Measurements from ENCODE around the gene FLAD1. TPM values are rescaled to one million over a fixed set of nuclear protein-coding genes. Genes with fewer than 3 reads are reported as not detected.

The FLAD1 gene
- total and polyA plus RNA-seq, 2 experiments from 2014 or later, result 74.5 to 75.0 TPM

DNA sequence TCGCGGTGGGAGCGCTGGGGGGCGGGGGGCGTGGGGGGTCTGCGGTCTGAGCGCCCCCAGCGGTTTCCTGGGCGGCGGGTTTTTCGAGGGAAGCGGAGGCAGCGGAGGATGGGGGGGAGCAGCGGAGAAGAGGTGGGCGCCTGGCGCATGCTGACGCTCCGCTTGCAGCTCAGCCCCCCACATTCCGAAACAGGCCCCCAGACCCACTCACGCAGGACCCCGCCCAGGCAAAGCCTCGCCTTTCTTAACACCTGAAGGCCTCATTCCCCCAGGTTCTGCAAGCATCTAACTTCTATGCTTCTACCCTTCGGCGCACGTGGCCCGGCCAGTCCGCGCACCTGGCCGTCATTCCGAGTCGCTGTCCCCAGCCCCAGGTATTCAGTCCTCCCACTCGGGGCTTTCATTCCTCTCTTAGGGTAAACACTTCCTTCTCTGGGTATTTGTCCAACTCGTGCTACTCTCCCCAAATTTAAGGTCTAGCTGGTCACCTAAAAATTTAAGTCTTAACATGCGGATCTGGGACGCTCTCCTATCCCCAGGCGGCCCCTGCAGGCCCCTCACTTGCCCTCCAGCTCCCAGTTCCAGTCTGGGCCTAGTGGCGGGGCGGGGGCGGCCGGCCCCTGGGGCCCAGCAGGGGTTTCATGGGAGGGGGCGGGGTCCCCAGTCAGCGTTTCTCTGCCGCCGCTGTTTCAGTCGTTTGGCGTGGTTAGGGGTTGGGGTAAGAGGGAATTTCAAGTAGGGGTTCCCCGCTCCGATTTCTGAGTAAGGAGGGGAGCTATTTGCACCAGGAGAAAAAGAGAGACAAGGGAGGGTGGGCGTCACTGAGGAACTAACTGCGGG lies 16.6 kb downstream of the FLAD1 start:
- Histone ChIP-seq H3K4me1 (ENCODE audit: insufficient read depth) (peaks cover 11% of the 10 kb centered on the region), H3F3A (replicated peaks; ENCODE audit: low read depth) (peaks cover 16% of the 10 kb centered on the region), H4K20me1 (replicated peaks; ENCODE audit: insufficient read depth) (no peaks in the 10 kb centered on the region), H3K4me2 (peak overlapping the region; percentile 82), H3K36me3 (ENCODE audit: insufficient read depth) (no peaks in the 10 kb centered on the region), H3K4me3 (peak overlapping the region; percentile 90), H2AFZ (no peak overlapping the region), H3K9me2 (ENCODE audit: insufficient read depth) (no peaks in the 10 kb centered on the region), H3K79me2 (replicated peaks; ENCODE audit: insufficient read depth) (peaks cover 12% of the 10 kb centered on the region), H3K27ac (ENCODE audit: low read depth) (peak overlapping the region; percentile 96), H3K27me3 (ENCODE audit: insufficient read depth) (no peaks in the 10 kb centered on the region)
- DNase-seq (ENCODE audit: low spot score) (peak; percentile 79), ATAC-seq (peak; percentile 10)
- Mint-ChIP-seq H3K27ac (peak overlapping the region; percentile 99), H3K4me3 (peak overlapping the region; percentile 90), H3K9me3 (no peaks in the 10 kb centered on the region), H3K36me3 (ENCODE audit: low read depth) (no peaks in the 10 kb centered on the region), H3K27me3 (ENCODE audit: insufficient read depth, low read depth, poor library complexity) (peaks cover 23% of the 10 kb centered on the region), H3K4me1 (peaks cover 22% of the 10 kb centered on the region)
- TF ChIP-seq JUNB (IDR thresholded peaks at IDR 0.05; ENCODE audit: unreplicated experiment), result no peak
- no peak for TF ChIP-seq EZH2phosphoT487 (IDR thresholded peaks at IDR 0.05; ENCODE audit: unreplicated experiment)
- TF ChIP-seq, protein P1, sequence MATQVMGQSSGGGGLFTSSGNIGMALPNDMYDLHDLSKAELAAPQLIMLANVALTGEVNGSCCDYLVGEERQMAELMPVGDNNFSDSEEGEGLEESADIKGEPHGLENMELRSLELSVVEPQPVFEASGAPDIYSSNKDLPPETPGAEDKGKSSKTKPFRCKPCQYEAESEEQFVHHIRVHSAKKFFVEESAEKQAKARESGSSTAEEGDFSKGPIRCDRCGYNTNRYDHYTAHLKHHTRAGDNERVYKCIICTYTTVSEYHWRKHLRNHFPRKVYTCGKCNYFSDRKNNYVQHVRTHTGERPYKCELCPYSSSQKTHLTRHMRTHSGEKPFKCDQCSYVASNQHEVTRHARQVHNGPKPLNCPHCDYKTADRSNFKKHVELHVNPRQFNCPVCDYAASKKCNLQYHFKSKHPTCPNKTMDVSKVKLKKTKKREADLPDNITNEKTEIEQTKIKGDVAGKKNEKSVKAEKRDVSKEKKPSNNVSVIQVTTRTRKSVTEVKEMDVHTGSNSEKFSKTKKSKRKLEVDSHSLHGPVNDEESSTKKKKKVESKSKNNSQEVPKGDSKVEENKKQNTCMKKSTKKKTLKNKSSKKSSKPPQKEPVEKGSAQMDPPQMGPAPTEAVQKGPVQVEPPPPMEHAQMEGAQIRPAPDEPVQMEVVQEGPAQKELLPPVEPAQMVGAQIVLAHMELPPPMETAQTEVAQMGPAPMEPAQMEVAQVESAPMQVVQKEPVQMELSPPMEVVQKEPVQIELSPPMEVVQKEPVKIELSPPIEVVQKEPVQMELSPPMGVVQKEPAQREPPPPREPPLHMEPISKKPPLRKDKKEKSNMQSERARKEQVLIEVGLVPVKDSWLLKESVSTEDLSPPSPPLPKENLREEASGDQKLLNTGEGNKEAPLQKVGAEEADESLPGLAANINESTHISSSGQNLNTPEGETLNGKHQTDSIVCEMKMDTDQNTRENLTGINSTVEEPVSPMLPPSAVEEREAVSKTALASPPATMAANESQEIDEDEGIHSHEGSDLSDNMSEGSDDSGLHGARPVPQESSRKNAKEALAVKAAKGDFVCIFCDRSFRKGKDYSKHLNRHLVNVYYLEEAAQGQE (IDR thresholded peaks at IDR 0.05; ENCODE audit: unreplicated experiment), result peak; percentile 23
- TF ChIP-seq ZNF462 (CRISPR knock-in tag; IDR thresholded peaks at IDR 0.05), result no peak
- no peak for TF ChIP-seq ZNF114 (CRISPR knock-in tag; IDR thresholded peaks at IDR 0.05)
- TF ChIP-seq POLR2AphosphoS5 (IDR thresholded peaks at IDR 0.05; ENCODE audit: low read depth), result no peak; the same call in none of the 2 replicates
- no peak for TF ChIP-seq ZNF331 (CRISPR knock-in tag; IDR thresholded peaks at IDR 0.05; ENCODE audit: low read depth)
- TF ChIP-seq, protein P2, sequence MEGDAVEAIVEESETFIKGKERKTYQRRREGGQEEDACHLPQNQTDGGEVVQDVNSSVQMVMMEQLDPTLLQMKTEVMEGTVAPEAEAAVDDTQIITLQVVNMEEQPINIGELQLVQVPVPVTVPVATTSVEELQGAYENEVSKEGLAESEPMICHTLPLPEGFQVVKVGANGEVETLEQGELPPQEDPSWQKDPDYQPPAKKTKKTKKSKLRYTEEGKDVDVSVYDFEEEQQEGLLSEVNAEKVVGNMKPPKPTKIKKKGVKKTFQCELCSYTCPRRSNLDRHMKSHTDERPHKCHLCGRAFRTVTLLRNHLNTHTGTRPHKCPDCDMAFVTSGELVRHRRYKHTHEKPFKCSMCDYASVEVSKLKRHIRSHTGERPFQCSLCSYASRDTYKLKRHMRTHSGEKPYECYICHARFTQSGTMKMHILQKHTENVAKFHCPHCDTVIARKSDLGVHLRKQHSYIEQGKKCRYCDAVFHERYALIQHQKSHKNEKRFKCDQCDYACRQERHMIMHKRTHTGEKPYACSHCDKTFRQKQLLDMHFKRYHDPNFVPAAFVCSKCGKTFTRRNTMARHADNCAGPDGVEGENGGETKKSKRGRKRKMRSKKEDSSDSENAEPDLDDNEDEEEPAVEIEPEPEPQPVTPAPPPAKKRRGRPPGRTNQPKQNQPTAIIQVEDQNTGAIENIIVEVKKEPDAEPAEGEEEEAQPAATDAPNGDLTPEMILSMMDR (conservative IDR thresholded peaks at IDR 0.05; ENCODE audit: low read depth in 2 of 2), result 0 out of 4 replicates have a peak, but pooled peaks of 1 of the 2 experiments have one; percentile 1

All from GM23338 (cell line).